Stimulated activated CD4-positive, alpha-beta T cell treated with anti-CD3 and anti-CD28 coated beads, TNF-alpha, amount 100 ng/mL, for 24 hours (primary cell): ENCODE results near the gene FKBP4.
A peak's percentile ranks its signal among the peaks of the same experiment; 100 is the strongest.
"Not testable (repeated sequence)": the region's sequence is repeated elsewhere in the genome, so short reads cannot be mapped to it uniquely, and the experiment has no call there.

Experiments used
- DNase-seq, 3 experiments: peaks; one replicate each; pipeline ENCODE4 v3.0.0-alpha.2; 2020; ENCODE audit warnings: low read depth in 3 of 3

FKBP4 gene, protein sequence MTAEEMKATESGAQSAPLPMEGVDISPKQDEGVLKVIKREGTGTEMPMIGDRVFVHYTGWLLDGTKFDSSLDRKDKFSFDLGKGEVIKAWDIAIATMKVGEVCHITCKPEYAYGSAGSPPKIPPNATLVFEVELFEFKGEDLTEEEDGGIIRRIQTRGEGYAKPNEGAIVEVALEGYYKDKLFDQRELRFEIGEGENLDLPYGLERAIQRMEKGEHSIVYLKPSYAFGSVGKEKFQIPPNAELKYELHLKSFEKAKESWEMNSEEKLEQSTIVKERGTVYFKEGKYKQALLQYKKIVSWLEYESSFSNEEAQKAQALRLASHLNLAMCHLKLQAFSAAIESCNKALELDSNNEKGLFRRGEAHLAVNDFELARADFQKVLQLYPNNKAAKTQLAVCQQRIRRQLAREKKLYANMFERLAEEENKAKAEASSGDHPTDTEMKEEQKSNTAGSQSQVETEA

DNA sequence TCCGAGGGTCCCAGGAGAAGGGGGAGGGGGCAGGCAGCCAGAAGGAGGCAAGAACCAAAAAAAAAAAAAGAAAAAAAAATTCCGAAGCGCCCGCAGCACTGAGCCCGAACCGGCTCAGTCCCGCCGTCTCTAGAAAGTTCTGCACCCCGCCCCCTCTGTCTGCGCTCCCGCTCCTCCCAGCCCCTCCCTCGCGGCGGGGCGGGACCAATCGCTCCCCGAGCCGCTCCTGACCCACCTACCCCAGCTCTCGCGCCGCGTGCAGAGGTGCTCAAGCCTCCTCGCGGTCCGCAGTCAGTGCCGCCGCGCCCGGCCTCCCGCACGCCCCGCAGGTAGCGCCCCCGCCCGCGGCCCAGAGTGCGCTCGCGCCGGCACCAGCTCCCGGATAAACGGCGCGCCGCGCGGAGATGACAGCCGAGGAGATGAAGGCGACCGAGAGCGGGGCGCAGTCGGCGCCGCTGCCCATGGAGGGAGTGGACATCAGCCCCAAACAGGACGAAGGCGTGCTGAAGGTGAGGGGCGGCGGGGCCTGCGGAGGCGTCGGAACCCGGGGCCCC lies at the start of gene FKBP4:
Gene FKBP4, plus strand, starts transcription at position 235 of the 554 bp plus-strand sequence. Its CDS starts 170 bp downstream, at position 405.
- DNase-seq, result peak; percentile 79 to 88 (median 82)

DNA sequence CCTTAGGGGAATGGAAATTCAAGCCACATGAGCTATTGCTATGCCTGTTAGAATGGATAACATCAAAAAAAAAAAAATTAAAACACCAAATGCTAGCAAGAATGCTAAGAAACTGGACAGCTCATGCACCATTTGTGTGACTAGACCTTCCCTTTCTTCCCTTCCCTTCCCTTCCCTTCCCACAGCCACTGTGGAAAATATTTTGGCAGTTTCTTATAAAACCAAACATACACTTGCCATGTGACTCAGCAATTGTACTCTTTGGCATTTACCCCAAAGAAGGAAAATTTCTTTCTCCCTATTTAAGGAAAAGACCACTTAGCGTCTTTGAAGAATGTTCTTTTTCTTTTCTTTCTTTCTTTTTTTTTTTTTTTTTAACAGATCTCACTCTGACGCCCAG lies 49.1 kb upstream of the FKBP4 start:
- no peak for DNase-seq

- DNase-seq, result no peak
Observed at GRCh38 chr12:2749580-2749979, 45.2 kb upstream of the FKBP4 start.

DNA sequence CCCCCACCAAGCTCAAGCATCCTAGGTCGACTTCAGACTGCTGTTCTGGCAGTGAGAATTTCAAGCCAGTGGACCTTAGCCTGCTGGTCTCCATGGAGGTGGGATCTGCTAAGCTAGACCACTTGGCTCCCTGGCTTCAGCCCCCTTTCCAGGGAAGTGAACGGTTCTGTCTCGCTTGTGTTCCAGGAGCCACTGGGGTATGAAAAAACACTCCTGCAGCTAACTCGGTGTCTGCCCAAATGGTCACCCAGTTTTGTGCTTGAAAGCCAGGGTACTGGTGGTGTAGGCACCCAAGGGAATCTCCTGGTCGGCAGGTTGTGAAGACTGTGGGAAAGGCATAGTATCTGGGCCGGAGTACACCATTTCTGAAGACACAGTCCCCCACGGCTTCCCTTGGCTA lies 44.6 kb upstream of the FKBP4 start:
- no peak for DNase-seq

DNA sequence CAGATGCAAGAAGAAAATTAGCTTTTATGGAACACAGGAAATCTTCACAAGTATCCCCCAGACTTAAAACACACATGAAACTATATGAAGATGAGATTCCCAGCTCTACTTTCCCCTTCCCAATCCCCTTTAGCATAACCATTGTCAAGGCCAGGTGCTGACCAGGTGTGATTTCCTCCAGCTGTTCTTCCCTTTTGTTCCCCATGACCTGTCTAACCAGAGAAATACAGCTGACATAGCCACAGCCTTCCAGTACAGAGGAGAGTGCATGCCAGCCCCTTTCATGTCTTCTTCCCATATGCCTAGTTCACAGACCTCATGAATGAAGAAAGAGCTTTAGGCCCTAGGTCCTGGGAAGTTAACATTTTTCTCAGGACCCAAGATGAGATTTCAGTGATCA lies 43.5 kb upstream of the FKBP4 start:
- DNase-seq, result no peak

DNA sequence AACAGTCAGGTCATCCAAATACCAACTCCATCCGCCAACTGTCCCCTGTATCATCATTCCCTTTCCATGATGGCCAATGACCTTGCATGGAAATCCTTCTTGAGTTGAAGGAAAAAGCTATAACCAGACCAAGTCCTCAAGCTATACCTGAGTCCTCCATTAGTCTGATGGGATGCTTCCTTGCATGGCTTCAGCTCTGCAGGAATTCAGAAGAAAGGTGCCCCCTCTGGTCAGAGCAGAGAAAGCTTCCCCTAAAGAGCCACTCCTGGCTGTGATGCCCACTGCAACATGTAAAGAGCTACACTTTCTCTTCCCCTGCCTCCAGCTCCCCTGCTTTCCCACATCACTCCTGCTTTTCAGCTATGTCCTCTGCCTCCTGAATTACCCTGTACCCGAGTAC lies 43.1 kb upstream of the FKBP4 start:
- no peak for DNase-seq

- peak; percentile 48 to 66 (median 49) for DNase-seq
Observed at GRCh38 chr12:2752676-2753371, 41.9 kb upstream of the FKBP4 start.

GRCh38 chr12:2753536-2753935 lies 41.2 kb upstream of the FKBP4 start:
- DNase-seq, result no peak

- DNase-seq, result no peak
Observed at GRCh38 chr12:2754208-2754607, 40.6 kb upstream of the FKBP4 start.

GRCh38 chr12:2756756-2757155 lies 38.0 kb upstream of the FKBP4 start:
- no peak for DNase-seq

- no peak for DNase-seq
Observed at GRCh38 chr12:2759733-2760132, 35.0 kb upstream of the FKBP4 start.

DNA sequence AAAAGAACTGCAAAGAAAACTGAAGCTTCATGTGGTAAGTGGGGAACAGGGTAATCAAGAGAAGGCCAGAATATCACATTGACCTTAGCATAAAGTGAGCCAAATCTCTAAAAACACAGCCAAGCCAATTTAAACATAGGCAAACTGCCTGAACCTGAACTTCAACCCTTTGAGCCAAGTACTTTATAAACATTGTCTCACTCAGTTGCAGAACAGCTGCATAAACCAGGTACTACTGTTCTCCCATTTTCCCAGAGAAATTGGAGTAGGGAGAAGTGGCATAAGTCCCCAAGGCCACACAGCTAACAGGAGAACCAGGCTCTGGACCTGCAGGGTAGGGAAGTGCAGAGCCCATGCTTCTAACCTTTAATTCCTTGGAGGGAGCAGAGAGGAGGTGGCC lies 30.4 kb upstream of the FKBP4 start:
- DNase-seq, result no peak

DNA sequence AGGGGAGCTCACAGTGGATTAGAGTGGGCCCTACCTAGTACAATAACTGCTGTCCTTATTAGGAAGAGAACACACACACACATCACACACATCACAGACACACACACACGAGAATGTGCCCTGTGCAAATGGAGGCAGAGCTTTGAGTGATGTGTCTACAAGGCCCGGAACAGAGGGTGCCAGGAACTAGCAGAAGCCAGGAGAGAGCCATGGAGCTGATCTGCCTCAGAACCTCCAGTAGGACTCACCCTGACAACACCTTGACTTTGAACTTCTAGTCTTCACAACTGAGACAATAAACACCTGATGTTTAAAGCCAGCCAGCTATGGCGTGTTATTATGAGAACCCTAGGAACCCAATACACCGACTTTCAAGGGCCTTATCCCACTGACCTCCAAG lies 29.7 kb upstream of the FKBP4 start:
- no peak for DNase-seq

GRCh38 chr12:2765608-2766007 lies 29.2 kb upstream of the FKBP4 start:
- DNase-seq, result no peak

DNA sequence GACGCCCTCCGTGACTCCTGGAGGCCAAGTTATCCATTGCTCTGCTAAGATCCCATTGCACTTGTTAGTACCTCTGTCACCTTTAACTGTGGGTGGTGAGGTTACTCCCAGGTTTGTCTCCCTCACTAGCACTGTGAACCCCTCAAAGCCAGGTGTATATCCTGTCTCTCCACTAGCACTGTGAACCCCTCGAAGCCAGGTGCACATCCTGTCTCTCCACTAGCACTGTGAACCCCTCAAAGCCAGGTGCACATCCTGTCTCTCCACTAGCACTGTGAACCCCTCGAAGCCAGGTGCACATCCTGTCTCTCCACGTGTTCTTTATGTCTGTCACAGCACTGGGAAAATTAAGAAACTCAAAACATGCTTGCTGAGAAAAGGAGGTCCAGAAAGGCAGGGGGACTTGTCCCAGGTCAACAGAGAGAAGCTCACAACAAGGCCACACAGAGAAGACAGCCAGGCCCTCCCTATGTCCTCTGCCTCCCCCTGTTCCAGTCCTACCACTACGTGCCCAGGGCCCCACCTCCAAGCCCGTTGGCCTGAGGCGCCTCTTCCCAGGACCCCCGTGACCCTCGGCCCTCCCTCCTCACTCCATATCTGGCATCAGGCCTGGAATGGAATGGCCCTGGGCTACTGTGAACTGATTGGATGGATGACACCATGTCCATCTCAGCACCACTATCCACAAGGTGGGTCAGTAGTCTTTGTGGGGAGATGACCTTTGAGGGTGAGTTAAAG lies 26.4 kb upstream of the FKBP4 start:
- no peak for DNase-seq

- no peak for DNase-seq
Observed at GRCh38 chr12:2769866-2770533, 24.8 kb upstream of the FKBP4 start.

DNA sequence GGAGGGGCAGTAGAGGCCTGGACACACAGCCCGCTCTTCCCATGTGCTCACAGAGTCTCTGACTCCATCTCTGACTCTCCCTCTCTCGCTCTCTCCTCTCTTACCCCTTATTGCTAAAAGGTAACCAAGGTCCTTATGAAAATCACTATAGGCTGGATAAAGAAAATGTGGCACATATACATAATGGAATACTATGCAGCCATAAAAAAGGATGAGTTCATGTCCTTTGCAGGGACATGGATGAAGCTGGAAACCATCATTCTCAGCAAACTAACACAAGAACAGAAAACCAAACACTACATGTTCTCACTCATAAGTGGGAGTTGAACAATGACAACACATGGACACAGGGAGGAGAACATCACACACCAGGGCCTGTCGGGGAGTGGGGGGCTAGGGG lies 24.2 kb upstream of the FKBP4 start:
- DNase-seq, result not testable (repeated sequence)

- DNase-seq, result no peak
Observed at GRCh38 chr12:2772370-2772769, 22.4 kb upstream of the FKBP4 start.

DNA sequence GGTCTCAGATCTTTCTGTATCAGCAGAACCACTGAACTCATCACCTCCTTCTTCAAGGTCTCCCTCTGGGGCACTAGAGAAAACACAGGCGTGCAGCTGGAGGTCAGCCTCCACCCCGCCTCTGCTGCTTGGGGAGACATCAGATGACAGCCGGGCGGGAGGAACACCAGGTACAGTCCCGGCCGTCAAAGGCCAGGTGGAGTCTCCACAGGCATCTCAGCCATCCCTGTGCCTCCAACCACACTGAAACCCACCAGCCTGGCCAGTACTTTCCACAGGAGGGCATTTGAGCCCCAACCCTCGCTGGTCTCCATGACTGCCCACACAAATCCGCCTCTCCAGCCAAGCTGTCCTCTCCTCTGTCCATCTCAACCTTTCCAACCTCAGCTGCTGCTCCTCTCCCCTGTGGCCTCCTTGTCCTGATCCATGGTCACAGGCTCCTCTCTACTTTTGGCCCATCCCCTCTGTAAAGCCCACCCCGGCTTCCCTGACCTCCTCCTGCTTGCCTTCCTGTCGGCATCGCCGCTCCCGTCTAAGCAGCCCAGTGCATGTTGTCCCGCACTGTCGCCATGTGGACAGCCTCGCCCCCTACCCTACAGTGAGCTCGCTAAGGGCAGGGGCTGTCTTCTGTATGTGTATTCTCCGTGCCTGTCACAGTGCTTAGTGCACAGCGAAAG lies 21.4 kb upstream of the FKBP4 start:
- no peak for DNase-seq

- DNase-seq, result no peak
Observed at GRCh38 chr12:2775431-2775830, 19.3 kb upstream of the FKBP4 start.
